K562 (cell line): ENCODE measurements around the gene SUB1. TPM values are rescaled to one million over a fixed set of nuclear protein-coding genes. Genes with fewer than 3 reads are reported as not detected.

Experiments used
- ATF3 ChIP-seq, 2 experiments: fragments of 450-650 bp in 1 of 2; sonication (generic) in 1 of 2; formaldehyde crosslinking in 1 of 2; IDR thresholded peaks in 1 of 2; conservative IDR thresholded peaks in 1 of 2; 2 replicates each; pipeline versions ENCODE4 v1.6.1 to v1.8.1; 2016 to 2023; ENCODE audit warnings: mild to moderate bottlenecking in 2 of 2, moderate library complexity in 2 of 2, inconsistent platforms in 1 of 2, missing genetic modification reagents in 1 of 2
- CEBPG ChIP-seq, 3 experiments: fragments of 200-800 bp in 1 of 3; sonication (Bioruptor generic) in 1 of 3; sonication (generic) in 1 of 3; formaldehyde crosslinking in 1 of 3; IDR thresholded peaks in 2 of 3; conservative IDR thresholded peaks in 1 of 3; 2 replicates each; pipeline versions ENCODE4 v1.6.1 to v1.8.0; 2016 to 2022; ENCODE audit warnings: missing compliant biosample characterization in 2 of 3, missing genetic modification characterization in 2 of 3, mild to moderate bottlenecking in 1 of 3, missing genetic modification reagents in 1 of 3
- CGGBP1 ChIP-seq: fragments of 250-450 bp; sonication (Bioruptor Pico); IDR thresholded peaks from 2 replicates; pipeline ENCODE4 v1.9.0; 2021; ENCODE audit warnings: mild to moderate bottlenecking
- CREBBP ChIP-seq: IDR thresholded peaks from one replicate; pipeline ENCODE4 v1.6.1; 2012; ENCODE audit warnings: low read depth, mild to moderate bottlenecking, control low read depth, inconsistent platforms, low read length
- ELK3 ChIP-seq: fragments of 450-650 bp; formaldehyde crosslinking; IDR thresholded peaks from 2 replicates; pipeline ENCODE4 v1.4.0; 2020; ENCODE audit warnings: mild to moderate bottlenecking
- FUS ChIP-seq: fragments of 200-400 bp; formaldehyde crosslinking; optimal IDR thresholded peaks from 2 replicates; pipeline ENCODE3; 2017; ENCODE audit warnings: low read depth, low read length
- L3MBTL2 ChIP-seq: fragments of 450-650 bp; IDR thresholded peaks from 2 replicates; pipeline ENCODE4 v1.6.1; 2016; ENCODE audit warnings: mild to moderate bottlenecking, moderate library complexity
- LEF1 ChIP-seq: fragments of 450-650 bp; IDR thresholded peaks from 2 replicates; pipeline ENCODE4 v1.6.1; 2016; ENCODE audit warnings: mild to moderate bottlenecking
- MIER1 ChIP-seq: fragments of 450-650 bp; IDR thresholded peaks from 2 replicates; pipeline ENCODE4 v1.6.1; 2016; ENCODE audit warnings: antibody characterized with exemption, mild to moderate bottlenecking, low read depth
- NFRKB ChIP-seq: fragments of 450-650 bp; IDR thresholded peaks from 2 replicates; pipeline ENCODE4 v1.6.1; 2016; ENCODE audit warnings: low read depth
- PCBP2 ChIP-seq: fragments of 200-400 bp; formaldehyde crosslinking; IDR thresholded peaks from 2 replicates; pipeline ENCODE4 v1.6.1; 2018; ENCODE audit warnings: low read length, low read depth, mild to moderate bottlenecking, moderate library complexity; ENCODE audit not compliant: poor library complexity, severe bottlenecking
- RBM17 ChIP-seq: fragments of 200-400 bp; formaldehyde crosslinking; IDR thresholded peaks from 2 replicates; pipeline ENCODE4 v1.6.1; 2017; ENCODE audit warnings: low read depth, mild to moderate bottlenecking, low read length, borderline replicate concordance
- SIX5 ChIP-seq, 2 experiments: IDR thresholded peaks; 2 replicates each; pipeline ENCODE4 v1.6.1; 2011; ENCODE audit warnings: low read length in 2 of 2, borderline replicate concordance in 1 of 2, low read depth in 1 of 2, mild to moderate bottlenecking in 1 of 2, moderate library complexity in 1 of 2; ENCODE audit not compliant: insufficient read depth in 1 of 2
- SMAD2 ChIP-seq: fragments of 150-350 bp; IDR thresholded peaks from 2 replicates; pipeline ENCODE4 v1.6.1; 2014; ENCODE audit warnings: low read depth, mild to moderate bottlenecking, low read length
- SMARCA4 ChIP-seq: fragments of 450-650 bp; IDR thresholded peaks from 2 replicates; pipeline ENCODE4 v1.6.1; 2016
- TCF7L2 ChIP-seq: fragments of 150-350 bp; IDR thresholded peaks from 2 replicates; pipeline ENCODE4 v1.6.1; 2016; ENCODE audit warnings: low read depth, mild to moderate bottlenecking, low read length, moderate library complexity
- ZFPM2 ChIP-seq: fragments of 250-450 bp; sonication (Bioruptor Pico); IDR thresholded peaks from 2 replicates; pipeline ENCODE4 v1.5.1; 2022; ENCODE audit warnings: mild to moderate bottlenecking
- ZNF184 ChIP-seq: sonication (generic); formaldehyde crosslinking; IDR thresholded peaks from 2 replicates; pipeline ENCODE4 v1.5.0; 2020; ENCODE audit warnings: missing genetic modification reagents
- polyA plus RNA-seq, 8 experiments: library from polyadenylated mRNA; depleted of rRNA in 4 of 8; stranded (reverse) in 5 of 8; unstranded in 3 of 8; fragments of >200 nt; fragmentation: Nextera tagmentation in 2 of 8; fragmentation: Illumina TruSeq in 1 of 8; extraction: Ambion mirVana in 2 of 8; extraction: Trizol in 1 of 8; gene quantifications; 2 replicates each; pipeline versions ENCODE4 v1.2.1 to v1.2.3, GENCODE V29; 2011 to 2014; ENCODE audit warnings: inconsistent platforms in 1 of 8, missing spikeins in 1 of 8
- total RNA-seq, 7 experiments: library from RNA; depleted of rRNA in 6 of 7; stranded (reverse); fragments of >200 nt in 6 of 7; fragmentation: Illumina TruSeq in 2 of 7; extraction: Trizol in 2 of 7; gene quantifications; 2 replicates each; pipeline versions ENCODE4 v1.2.1 to v1.2.3, GENCODE V29; 2011 to 2021; ENCODE audit warnings: low replicate concordance in 1 of 7

The SUB1 gene
- total and polyA plus RNA-seq, 9 of the 15 experiments (the other 6 are each of a cell fraction or from before 2014, with no cell fraction given) = 336 to 1,031 (median 700) TPM

GRCh38 chr5:32613050-32613672 is 27.8 kb downstream of the SUB1 start (continued):
- TF ChIP-seq SMAD2 = no peak
- TF ChIP-seq NFRKB = no peak
- no peak for TF ChIP-seq RBM17
- TF ChIP-seq ATF3 (IDR thresholded peaks at IDR 0.05) = 0 out of 2 replicates have a peak, but pooled peaks have one; percentile 10
- TF ChIP-seq ATF3 (CRISPR knock-in tag; conservative IDR thresholded peaks at IDR 0.05) = no peak
- TF ChIP-seq ZNF184 (CRISPR knock-in tag) = no peak
- no peak for TF ChIP-seq CREBBP
- peak; percentile 50; the same call in 1 of the 2 replicates for TF ChIP-seq L3MBTL2
- no peak for TF ChIP-seq SMARCA4
- TF ChIP-seq CEBPG (CRISPR knock-in tag; IDR thresholded peaks at IDR 0.05) = peak; percentile 34; the same call in 1 of the 2 replicates
- peak; percentile 36 to 67; a peak in 2 of 4 replicates for TF ChIP-seq CEBPG (tag; conservative IDR thresholded peaks at IDR 0.05 in 1 of 2, IDR thresholded peaks at IDR 0.05 in 1 of 2)
- TF ChIP-seq FUS = no peak
- no peak for TF ChIP-seq CGGBP1 (CRISPR knock-in tag)
- TF ChIP-seq SIX5 (IDR thresholded peaks at IDR 0.05; ENCODE audit: borderline replicate concordance in 1 of 2, insufficient read depth in 1 of 2, low read depth in 1 of 2, low read length in 2 of 2) = no peak
- no peak for TF ChIP-seq LEF1
- no peak for TF ChIP-seq MIER1
- no peak for TF ChIP-seq PCBP2
- no peak for TF ChIP-seq ELK3
- no peak for TF ChIP-seq TCF7L2
- no peak for TF ChIP-seq ZFPM2 (CRISPR knock-in tag)
